Panc1 (cell line): ENCODE measurements around the gene GARIN5B. TPM values are rescaled to one million over a fixed set of nuclear protein-coding genes. Genes with fewer than 3 reads are reported as not detected.

Source experiments
- ATAC-seq: fragments of 200-7000 bp; cut with Tn5 transposase; 2 replicates; pipeline ENCODE4 v1.9.1; 2020; ENCODE audit warnings: mild to moderate bottlenecking, moderate library complexity
- BruUV-seq: library from RNA; stranded (reverse); fragments of 400-500 nt; replicated peaks from 2 replicates; lab custom pipeline; 2021; lab: Mats Ljungman, UMichigan
- CTCF ChIA-PET: fragments of 300-600 bp; sonication (Branson Sonifier 250); formaldehyde crosslinking; loops from one replicate; lab custom pipeline; 2022; ENCODE audit warnings: antibody characterized with exemption; lab: Charles Lee
- POLR2A ChIA-PET: fragments of 300-600 bp; sonication (Branson Sonifier 250); formaldehyde crosslinking; loops from one replicate; lab custom pipeline; 2022; ENCODE audit warnings: antibody characterized with exemption; lab: Charles Lee
- DNase-seq: peaks from one replicate; pipeline ENCODE4 v3.0.0-alpha.2; 2010; ENCODE audit warnings: low read depth, low spot score
- H3K27ac ChIP-seq: 2 replicates; pipeline ENCODE4 v1.5.1; 2011; ENCODE audit warnings: mild to moderate bottlenecking, low read length, inconsistent platforms
- H3K27me3 ChIP-seq: fragments of 200-500 bp; sonication (Bioruptor generic); 2 replicates; pipeline ENCODE4 v1.6.0; 2014; ENCODE audit warnings: low read length, inconsistent platforms; ENCODE audit not compliant: control insufficient read depth, insufficient read depth
- H3K36me3 ChIP-seq: fragments of 200-500 bp; sonication (Bioruptor generic); 2 replicates; pipeline ENCODE4 v1.5.1; 2014; ENCODE audit warnings: inconsistent platforms, mild to moderate bottlenecking, low read length, moderate library complexity; ENCODE audit not compliant: control insufficient read depth, insufficient read depth
- H3K4me1 ChIP-seq: 2 replicates; pipeline ENCODE4 v1.5.1; 2011; ENCODE audit warnings: inconsistent platforms, mild to moderate bottlenecking, low read length, moderate library complexity; ENCODE audit not compliant: control insufficient read depth, insufficient read depth
- H3K4me3 ChIP-seq, 2 experiments: 2 replicates each; pipeline ENCODE4 v1.5.1; 2011 to 2012; ENCODE audit warnings: low read depth in 2 of 2, low read length in 2 of 2, mild to moderate bottlenecking in 2 of 2, inconsistent platforms in 1 of 2, moderate library complexity in 1 of 2
- H3K9me3 ChIP-seq: fragments of 200-500 bp; sonication (Bioruptor generic); 2 replicates; pipeline ENCODE4 v1.5.1; 2014; ENCODE audit warnings: low read depth, mild to moderate bottlenecking, inconsistent platforms, low read length, moderate library complexity; ENCODE audit not compliant: control insufficient read depth, insufficient read depth
- POLR2AphosphoS5 ChIP-seq: IDR thresholded peaks from 2 replicates; pipeline ENCODE4 v1.6.1; 2012; ENCODE audit warnings: mild to moderate bottlenecking, low read depth, low read length, moderate library complexity
- SIN3A ChIP-seq: IDR thresholded peaks from 2 replicates; pipeline ENCODE4 v1.6.1; 2012; ENCODE audit warnings: low read depth, mild to moderate bottlenecking, low read length, moderate library complexity, borderline replicate concordance; ENCODE audit not compliant: insufficient read depth
- TCF7L2 ChIP-seq: IDR thresholded peaks from 2 replicates; pipeline ENCODE4 v1.6.1; 2011; ENCODE audit warnings: mild to moderate bottlenecking, low read depth, low read length, inconsistent platforms
- in situ Hi-C: cut with HindIII; loops from 2 replicates; pipeline ENCODE4 v1.10.0; 2016; ENCODE audit warnings: low sequenced_read_pairs, low pct_unique_long_range_greater_than_20kb
- intact Hi-C: fragments of 100-400 bp; cut with micrococcal nuclease; formaldehyde crosslinking; loops from one replicate; pipeline ENCODE4 v1.10.0; 2022; ENCODE audit not compliant: unreplicated experiment
- total RNA-seq: library from RNA; stranded (reverse); gene quantifications from one replicate; pipeline ENCODE4 v1.2.1, GENCODE V29; 2021; ENCODE audit not compliant: unreplicated experiment
- TF ChIP-seq, protein P1 (sequence below), 2 experiments: IDR thresholded peaks; 2 replicates each; pipeline ENCODE4 v1.6.1; 2011 to 2012; ENCODE audit warnings: low read depth in 2 of 2, control low read depth in 1 of 2, low read length in 1 of 2, mild to moderate bottlenecking in 1 of 2, moderate library complexity in 1 of 2; ENCODE audit not compliant: insufficient read depth in 1 of 2
- TF ChIP-seq, protein P2 (sequence below): fragments of 450-650 bp; IDR thresholded peaks from 2 replicates; pipeline ENCODE4 v1.5.1; 2017; ENCODE audit warnings: mild to moderate bottlenecking

GARIN5B gene
- total RNA-seq, 1 experiment from 2014 or later, result not detected

DNA sequence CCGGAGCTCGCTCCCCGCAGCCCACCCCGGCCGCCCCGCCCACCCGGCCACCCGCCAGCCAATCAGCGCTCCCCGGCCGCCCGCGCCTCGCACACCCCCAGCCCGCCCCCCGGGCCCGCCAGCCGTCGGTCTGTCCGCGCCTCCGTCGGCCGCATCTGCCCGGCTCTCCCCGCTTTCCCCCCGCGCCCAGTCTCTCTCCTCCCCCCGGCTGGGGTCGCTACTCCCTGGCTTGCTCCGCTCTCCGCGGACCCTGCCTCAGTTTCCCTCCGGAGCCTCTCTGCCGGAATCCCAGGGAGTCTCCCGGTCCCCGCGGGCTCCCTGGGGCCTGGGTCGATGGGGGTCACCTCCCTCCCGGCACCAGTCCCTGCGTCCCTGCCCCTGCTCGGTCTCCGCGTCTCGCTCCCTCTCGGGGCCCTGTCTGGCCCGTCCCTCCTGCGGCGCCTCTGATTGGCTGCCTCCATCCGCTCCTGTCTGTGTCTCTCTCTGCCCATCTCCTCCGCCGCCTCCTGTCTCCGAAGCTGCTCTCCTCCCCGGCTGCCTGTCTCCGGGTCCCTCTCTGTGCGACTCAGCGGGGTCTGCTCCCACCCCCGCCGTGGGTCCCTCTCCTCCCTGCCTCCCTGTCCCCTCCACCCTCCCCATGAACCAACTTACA lies 6.7 kb upstream of the GARIN5B start:
- ChIA-PET POLR2A (no interaction called here), CTCF (no interaction called here)
- Histone ChIP-seq H3K27ac (no peak overlapping the region), H3K4me3 (peak overlapping the region; percentile 42 to 70), H3K4me1 (peaks cover 29% of the 10 kb centered on the region), H3K9me3 (no peaks in the 10 kb centered on the region), H3K27me3 (no peaks in the 10 kb centered on the region), H3K36me3 (no peaks in the 10 kb centered on the region)
- intact Hi-C loops (loop anchor here (10.0 kb wide), 1 partner anchor 75 kb away; no protein-coding TSS in a partner anchor), in situ Hi-C loops (no loop called here)
- no TSS peak for BruUV-seq
- DNase-seq (no peak), ATAC-seq (peak; percentile 70)
- TF ChIP-seq, protein P1, sequence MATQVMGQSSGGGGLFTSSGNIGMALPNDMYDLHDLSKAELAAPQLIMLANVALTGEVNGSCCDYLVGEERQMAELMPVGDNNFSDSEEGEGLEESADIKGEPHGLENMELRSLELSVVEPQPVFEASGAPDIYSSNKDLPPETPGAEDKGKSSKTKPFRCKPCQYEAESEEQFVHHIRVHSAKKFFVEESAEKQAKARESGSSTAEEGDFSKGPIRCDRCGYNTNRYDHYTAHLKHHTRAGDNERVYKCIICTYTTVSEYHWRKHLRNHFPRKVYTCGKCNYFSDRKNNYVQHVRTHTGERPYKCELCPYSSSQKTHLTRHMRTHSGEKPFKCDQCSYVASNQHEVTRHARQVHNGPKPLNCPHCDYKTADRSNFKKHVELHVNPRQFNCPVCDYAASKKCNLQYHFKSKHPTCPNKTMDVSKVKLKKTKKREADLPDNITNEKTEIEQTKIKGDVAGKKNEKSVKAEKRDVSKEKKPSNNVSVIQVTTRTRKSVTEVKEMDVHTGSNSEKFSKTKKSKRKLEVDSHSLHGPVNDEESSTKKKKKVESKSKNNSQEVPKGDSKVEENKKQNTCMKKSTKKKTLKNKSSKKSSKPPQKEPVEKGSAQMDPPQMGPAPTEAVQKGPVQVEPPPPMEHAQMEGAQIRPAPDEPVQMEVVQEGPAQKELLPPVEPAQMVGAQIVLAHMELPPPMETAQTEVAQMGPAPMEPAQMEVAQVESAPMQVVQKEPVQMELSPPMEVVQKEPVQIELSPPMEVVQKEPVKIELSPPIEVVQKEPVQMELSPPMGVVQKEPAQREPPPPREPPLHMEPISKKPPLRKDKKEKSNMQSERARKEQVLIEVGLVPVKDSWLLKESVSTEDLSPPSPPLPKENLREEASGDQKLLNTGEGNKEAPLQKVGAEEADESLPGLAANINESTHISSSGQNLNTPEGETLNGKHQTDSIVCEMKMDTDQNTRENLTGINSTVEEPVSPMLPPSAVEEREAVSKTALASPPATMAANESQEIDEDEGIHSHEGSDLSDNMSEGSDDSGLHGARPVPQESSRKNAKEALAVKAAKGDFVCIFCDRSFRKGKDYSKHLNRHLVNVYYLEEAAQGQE (IDR thresholded peaks at IDR 0.05; ENCODE audit: insufficient read depth in 1 of 2, low read depth in 2 of 2, low read length in 1 of 2), result no peak
- TF ChIP-seq SIN3A (no peak), TCF7L2 (no peak), POLR2AphosphoS5 (no peak)
- TF ChIP-seq, protein P2, sequence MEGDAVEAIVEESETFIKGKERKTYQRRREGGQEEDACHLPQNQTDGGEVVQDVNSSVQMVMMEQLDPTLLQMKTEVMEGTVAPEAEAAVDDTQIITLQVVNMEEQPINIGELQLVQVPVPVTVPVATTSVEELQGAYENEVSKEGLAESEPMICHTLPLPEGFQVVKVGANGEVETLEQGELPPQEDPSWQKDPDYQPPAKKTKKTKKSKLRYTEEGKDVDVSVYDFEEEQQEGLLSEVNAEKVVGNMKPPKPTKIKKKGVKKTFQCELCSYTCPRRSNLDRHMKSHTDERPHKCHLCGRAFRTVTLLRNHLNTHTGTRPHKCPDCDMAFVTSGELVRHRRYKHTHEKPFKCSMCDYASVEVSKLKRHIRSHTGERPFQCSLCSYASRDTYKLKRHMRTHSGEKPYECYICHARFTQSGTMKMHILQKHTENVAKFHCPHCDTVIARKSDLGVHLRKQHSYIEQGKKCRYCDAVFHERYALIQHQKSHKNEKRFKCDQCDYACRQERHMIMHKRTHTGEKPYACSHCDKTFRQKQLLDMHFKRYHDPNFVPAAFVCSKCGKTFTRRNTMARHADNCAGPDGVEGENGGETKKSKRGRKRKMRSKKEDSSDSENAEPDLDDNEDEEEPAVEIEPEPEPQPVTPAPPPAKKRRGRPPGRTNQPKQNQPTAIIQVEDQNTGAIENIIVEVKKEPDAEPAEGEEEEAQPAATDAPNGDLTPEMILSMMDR, result no peak

DNA sequence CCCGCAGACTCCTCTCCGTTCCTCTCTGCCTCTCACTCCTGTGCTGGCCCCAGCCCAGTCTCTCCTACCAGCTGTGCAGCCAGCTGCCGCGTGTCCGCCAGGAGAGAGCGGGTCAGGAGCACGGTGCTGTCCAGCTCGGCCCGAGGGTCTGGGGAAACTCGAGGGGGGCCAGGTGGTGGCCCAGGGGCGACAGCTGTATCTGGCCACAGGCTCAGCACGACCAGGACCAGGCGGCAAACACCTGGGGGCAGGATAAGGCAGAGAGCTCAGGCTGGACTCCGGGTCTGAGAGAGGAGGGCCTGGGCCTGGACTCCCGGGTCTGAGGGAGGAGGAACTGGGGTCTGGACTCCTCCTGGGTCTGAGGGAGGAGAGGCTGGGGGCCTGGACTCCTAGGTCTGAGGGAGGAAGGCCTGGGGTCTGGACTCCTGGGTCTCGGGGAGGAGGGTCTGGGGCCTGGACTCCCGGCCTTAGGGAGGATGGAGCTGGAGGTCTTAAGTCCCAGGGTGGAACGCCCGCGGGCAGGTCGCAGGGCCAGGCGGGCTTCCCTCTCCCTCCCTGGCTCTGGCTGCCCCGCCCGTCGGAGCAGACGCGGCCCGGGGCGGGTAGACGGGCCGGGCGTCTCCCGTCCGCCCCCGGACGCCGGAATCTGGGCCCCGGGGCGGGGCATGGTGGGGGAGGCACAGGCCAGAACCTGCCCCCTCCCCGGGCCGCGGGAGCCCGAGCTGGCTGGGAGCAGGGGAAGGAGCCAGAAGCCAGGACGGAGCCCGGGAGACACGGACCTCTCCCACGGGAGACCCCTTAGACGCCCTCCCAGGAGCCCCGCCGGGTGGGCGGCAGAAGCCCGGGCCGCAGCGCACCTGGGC lies 5.9 kb upstream of the GARIN5B start:
- CTCF ChIA-PET, result interaction anchor here (0.6 to 0.8 kb wide), 2 partner anchors 12 to 827 kb away, joined by 3 to 4 read pairs; no protein-coding TSS in a partner anchor
- in situ Hi-C loops (no loop called here), intact Hi-C loops (no loop called here)
- no peaks in the 10 kb centered on the region for H3K9me3 ChIP-seq
- H3K27ac ChIP-seq, result no peak overlapping the region
- H3K4me1 ChIP-seq, result peaks cover 23% of the 10 kb centered on the region
- no peaks in the 10 kb centered on the region for H3K27me3 ChIP-seq
- TF ChIP-seq, protein P2, result no peak
- TF ChIP-seq TCF7L2 (no peak), SIN3A (peak; percentile 34; the same call in 1 of the 2 replicates)
- POLR2A ChIA-PET, result interaction anchor here (0.6 kb wide), 2 partner anchors 14 to 144 kb away, joined by 3 read pairs; partner anchors contain the start of gene COX6B2
- no TSS peak for BruUV-seq
- peak overlapping the region; percentile 42 to 47 for H3K4me3 ChIP-seq
- ATAC-seq (peak; percentile 56), DNase-seq (no peak)
- no peaks in the 10 kb centered on the region for H3K36me3 ChIP-seq
